Liver (tissue), 9 donors: Measurements from ENCODE around the gene CDC20. TPM values are rescaled to one million over a fixed set of nuclear protein-coding genes. Genes with fewer than 3 reads are reported as not detected.

Experiments
- DNase-seq: peaks from one replicate; pipeline ENCODE4 v3.0.0-alpha.2; 2017; ENCODE audit warnings: low spot score
- H3K27ac ChIP-seq, 2 donors: one replicate each; pipeline ENCODE4 v1.7.0; 2013; ENCODE audit warnings: inconsistent platforms in 2 of 2, low read length in 2 of 2, control low read depth in 1 of 2, low read depth in 1 of 2, mild to moderate bottlenecking in 1 of 2
- H3K27me3 ChIP-seq, 4 donors: one replicate each; pipeline versions ENCODE4 v1.6.1 to v1.7.0; 2013; ENCODE audit warnings: low read length in 3 of 4, inconsistent platforms in 1 of 4, mild to moderate bottlenecking in 1 of 4, moderate library complexity in 1 of 4; ENCODE audit not compliant: control insufficient read depth in 4 of 4, insufficient read depth in 4 of 4
- H3K36me3 ChIP-seq, 4 donors: one replicate each; pipeline versions ENCODE4 v1.6.1 to v1.7.0; 2013; ENCODE audit warnings: low read length in 3 of 4, mild to moderate bottlenecking in 3 of 4, low read depth in 1 of 4, moderate library complexity in 1 of 4; ENCODE audit not compliant: control insufficient read depth in 4 of 4, insufficient read depth in 3 of 4
- H3K4me1 ChIP-seq, 4 donors: one replicate each; pipeline versions ENCODE4 v1.6.1 to v1.7.0; 2013; ENCODE audit warnings: low read length in 3 of 4, mild to moderate bottlenecking in 3 of 4, moderate library complexity in 1 of 4; ENCODE audit not compliant: control insufficient read depth in 4 of 4, insufficient read depth in 4 of 4
- H3K4me3 ChIP-seq, 3 donors: one replicate each; pipeline versions ENCODE4 v1.6.1 to v1.7.0; 2013; ENCODE audit warnings: low read length in 3 of 3, control low read depth in 1 of 3, low read depth in 1 of 3, mild to moderate bottlenecking in 1 of 3
- H3K9ac ChIP-seq, 2 donors: one replicate each; pipeline ENCODE4 v1.7.0; 2013; ENCODE audit warnings: low read length in 2 of 2, mild to moderate bottlenecking in 2 of 2, moderate library complexity in 2 of 2, control low read depth in 1 of 2, low read depth in 1 of 2
- H3K9me3 ChIP-seq, 4 donors: one replicate each; pipeline versions ENCODE4 v1.6.1 to v1.7.0; 2013; ENCODE audit warnings: low read length in 3 of 4; ENCODE audit not compliant: control insufficient read depth in 4 of 4
- ATF3 ChIP-seq: IDR thresholded peaks from 2 replicates; pipeline ENCODE4 v1.6.1; 2016; ENCODE audit warnings: antibody characterized with exemption
- CTCF ChIP-seq: fragments of 150-350 bp; IDR thresholded peaks from 2 replicates; pipeline ENCODE4 v1.5.1; 2017; ENCODE audit warnings: improper control_type of control experiment, low read depth, low read length; ENCODE audit not compliant: missing input control
- EGR1 ChIP-seq, 2 donors: IDR thresholded peaks; 2 replicates each; pipeline ENCODE4 v1.6.1; 2016 to 2018; ENCODE audit warnings: antibody characterized with exemption in 2 of 2, low read depth in 2 of 2
- FOXA1 ChIP-seq: IDR thresholded peaks from 2 replicates; pipeline ENCODE4 v1.6.1; 2016; ENCODE audit warnings: antibody characterized with exemption
- HNF4A ChIP-seq, 2 donors: conservative IDR thresholded peaks; 2 replicates each; pipeline ENCODE4 v1.6.1; 2016; ENCODE audit warnings: antibody characterized with exemption in 2 of 2, mild to moderate bottlenecking in 2 of 2
- JUND ChIP-seq, 2 donors: IDR thresholded peaks; 2 replicates each; pipeline ENCODE4 v1.6.1; 2016; ENCODE audit warnings: antibody characterized with exemption in 2 of 2
- NR2F2 ChIP-seq: IDR thresholded peaks from 2 replicates; pipeline ENCODE4 v1.6.1; 2016; ENCODE audit warnings: antibody characterized with exemption
- RAD21 ChIP-seq, 2 donors: IDR thresholded peaks; 2 replicates each; pipeline ENCODE4 v1.6.1; 2016; ENCODE audit warnings: antibody characterized with exemption in 2 of 2, mild to moderate bottlenecking in 2 of 2
- REST ChIP-seq: IDR thresholded peaks from 2 replicates; pipeline ENCODE4 v1.6.1; 2016; ENCODE audit warnings: antibody characterized with exemption, mild to moderate bottlenecking
- RXRA ChIP-seq, 2 donors: IDR thresholded peaks; 2 replicates each; pipeline ENCODE4 v1.6.1; 2017 to 2018; ENCODE audit warnings: antibody characterized with exemption in 2 of 2, mild to moderate bottlenecking in 1 of 2
- TAF1 ChIP-seq: conservative IDR thresholded peaks from 2 replicates; pipeline ENCODE4 v1.6.1; 2016; ENCODE audit warnings: antibody characterized with exemption, mild to moderate bottlenecking
- YY1 ChIP-seq: IDR thresholded peaks from 2 replicates; pipeline ENCODE4 v1.6.1; 2016; ENCODE audit warnings: antibody characterized with exemption, mild to moderate bottlenecking
- ZBTB33 ChIP-seq: IDR thresholded peaks from 2 replicates; pipeline ENCODE4 v1.6.1; 2016; ENCODE audit warnings: antibody characterized with exemption
- WGBS: extraction: QIAGEN DNeasy Blood & Tissue Kit; methylation state at CpG from one replicate; pipeline ENCODE4 v1.1.7; 2013; 5-methylcytosine and 5-hydroxymethylcytosine counted together
- polyA plus RNA-seq, 2 donors: library from polyadenylated mRNA; stranded (reverse) in 1 of 2; unstranded in 1 of 2; fragments of 200-250 nt in 1 of 2; fragments of >200 nt in 1 of 2; fragmentation: Nextera tagmentation in 1 of 2; extraction: Ambion mirVana in 1 of 2; gene quantifications; one replicate each; pipeline versions ENCODE4 v1.2.1 to v1.2.3, GENCODE V29; 2013 to 2015
- total RNA-seq, 2 donors: library from RNA; depleted of rRNA; stranded (reverse); fragments of >200 nt; gene quantifications; one replicate each; pipeline ENCODE4 v1.2.3, GENCODE V29; 2014
- donor health status: healthy.
- donor health status: healthy.
- donor health status: healthy.
- donor health status: healthy.
- donor health status: healthy.

The CDC20 gene
- total and polyA plus RNA-seq, 4 donors: 0.25 to 73.4 (median 3.5) TPM

GRCh38 chr1:43360616-43361015 is 1.8 kb downstream of the CDC20 start:
- no peak for TF ChIP-seq ZBTB33
- TF ChIP-seq EGR1 (IDR thresholded peaks at IDR 0.05; ENCODE audit: low read depth in 2 of 2): no peak
- TF ChIP-seq ATF3: no peak
- TF ChIP-seq JUND (IDR thresholded peaks at IDR 0.05): no peak
- TF ChIP-seq HNF4A (conservative IDR thresholded peaks at IDR 0.05): no peak
- TF ChIP-seq NR2F2: no peak
- TF ChIP-seq FOXA1: no peak
- no peak for TF ChIP-seq TAF1
- no peak for TF ChIP-seq RAD21 (IDR thresholded peaks at IDR 0.05)
- no peak for TF ChIP-seq RXRA (IDR thresholded peaks at IDR 0.05)
- Histone ChIP-seq H3K36me3 (peaks cover 2 to 36% (median 21%) of the 10 kb centered on the region in 4 donors), H3K4me3 (no peak overlapping the region), H3K4me1 (peaks cover 6 to 14% (median 12%) of the 10 kb centered on the region in 4 donors), H3K9me3 (no peaks in the 10 kb centered on the region), H3K27ac (no peak overlapping the region), H3K9ac (no peak overlapping the region), H3K27me3 (no peaks in the 10 kb centered on the region)
- DNase-seq: no peak
- WGBS: 86% methylated on average over 4 of the region's 4 CpGs

GRCh38 chr1:43363283-43363934 is 4.6 kb downstream of the CDC20 start:
- Histone ChIP-seq H3K9ac (no peak overlapping the region), H3K4me1 (peaks cover 5 to 23% (median 17%) of the 10 kb centered on the region in 4 donors), H3K27me3 (no peaks in the 10 kb centered on the region), H3K4me3 (no peak overlapping the region), H3K27ac (no peak overlapping the region), H3K36me3 (peaks cover 2 to 36% (median 21%) of the 10 kb centered on the region in 4 donors), H3K9me3 (no peaks in the 10 kb centered on the region)
- TF ChIP-seq ATF3 (no peak), YY1 (no peak), ZBTB33 (no peak), CTCF (no peak), JUND (IDR thresholded peaks at IDR 0.05) (no peak), NR2F2 (no peak), REST (no peak)
- WGBS: 79% methylated on average over 9 of the region's 9 CpGs
- DNase-seq: no peak
